Uterus (tissue), 4 donors: ENCODE measurements around the gene NET1. TPM values are rescaled to one million over a fixed set of nuclear protein-coding genes. Genes with fewer than 3 reads are reported as not detected.

ENCODE experiments used
- DNase-seq, 2 donors: peaks; one replicate each; pipeline ENCODE4 v3.0.0-alpha.2; 2019 to 2020
- H3K27ac ChIP-seq, 2 donors: fragments of 200-600 bp; sonication (generic); 1 replicate in 1 of 2; 2 replicates in 1 of 2; pipeline ENCODE4 v1.5.1; 2016 to 2018
- H3K27me3 ChIP-seq, 2 donors: fragments of 200-600 bp; sonication (generic); one replicate each; pipeline ENCODE4 v1.5.1; 2018 to 2019; ENCODE audit warnings: control low read depth in 1 of 2
- H3K36me3 ChIP-seq, 2 donors: fragments of 200-600 bp; sonication (generic); one replicate each; pipeline ENCODE4 v1.5.1; 2019; ENCODE audit warnings: control low read depth in 1 of 2
- H3K4me1 ChIP-seq, 2 donors: fragments of 200-600 bp; sonication (generic); one replicate each; pipeline ENCODE4 v1.5.1; 2018 to 2019; ENCODE audit warnings: control low read depth in 1 of 2
- H3K4me3 ChIP-seq, 2 donors: fragments of 200-600 bp; sonication (generic); 1 replicate in 1 of 2; 2 replicates in 1 of 2; pipeline ENCODE4 v1.5.1; 2018 to 2019; ENCODE audit warnings: mild to moderate bottlenecking in 1 of 2
- H3K9me3 ChIP-seq, 2 donors: fragments of 200-600 bp; sonication (generic); one replicate each; pipeline ENCODE4 v1.5.1; 2019; ENCODE audit warnings: control low read depth in 1 of 2
- CTCF ChIP-seq, 4 experiments: fragments of 200-600 bp in 2 of 4; fragments of 450-650 bp in 2 of 4; sonication (generic) in 2 of 4; IDR thresholded peaks; one replicate each; pipeline ENCODE4 v1.5.1; 2016 to 2019; ENCODE audit warnings: antibody characterized with exemption in 4 of 4, mild to moderate bottlenecking in 2 of 4, moderate library complexity in 1 of 4
- POLR2A ChIP-seq, 2 donors: fragments of 450-650 bp; IDR thresholded peaks; one replicate each; pipeline ENCODE4 v1.6.1; 2016; ENCODE audit warnings: antibody characterized with exemption in 2 of 2, mild to moderate bottlenecking in 1 of 2, moderate library complexity in 1 of 2
- intact Hi-C: fragments of 100-400 bp; cut with DNase I; formaldehyde crosslinking; loops from one replicate; pipeline ENCODE4 v1.15.1; 2023; ENCODE audit warnings: low total_unique reads
- total RNA-seq, 4 donors: library from RNA; depleted of rRNA in 3 of 4; stranded (reverse); fragments of >200 nt in 3 of 4; gene quantifications; one replicate each; pipeline versions ENCODE4 v1.1.0 to v1.2.4, GENCODE V29; 2014 to 2023
- donor health status: DM: yes; HTN: yes; CAD: no.

The NET1 gene
- 100 to 1,000 TPM in 2 of 4 donors, 10 to 100 TPM in 2; 21.0 to 126 (median 87.0) TPM for total RNA-seq

- no peak for TF ChIP-seq CTCF (IDR thresholded peaks at IDR 0.05)
- peak in 1 of 2 donors; percentile 35 for TF ChIP-seq POLR2A (IDR thresholded peaks at IDR 0.05)
- H3K27ac ChIP-seq: peak within 1 kb of the TSS; percentile 2 to 6
- peak; percentile 81 to 87 for DNase-seq
- H3K27me3 ChIP-seq: no peaks in the 10 kb centered on the region
- intact Hi-C loops: no loop called here
- no peaks in the 10 kb centered on the region for H3K36me3 ChIP-seq
- no peaks in the 10 kb centered on the region for H3K4me1 ChIP-seq
- peak within 1 kb of the TSS; percentile 64 to 79 for H3K4me3 ChIP-seq
- no peaks in the 10 kb centered on the region for H3K9me3 ChIP-seq
These were observed at the start of gene NET1 for GRCh38 chr10:5412277-5412941. TSS of gene NET1 (plus strand) at chr10:5412557. CDS start at chr10:5412693, 136 bp downstream.

GRCh38 chr10:5362873-5363272, 49.5 kb upstream of the NET1 start:
- Histone ChIP-seq H3K4me1 (no peaks in the 10 kb centered on the region), H3K36me3 (no peaks in the 10 kb centered on the region), H3K4me3 (no peak overlapping the region), H3K9me3 (no peaks in the 10 kb centered on the region), H3K27me3 (no peaks in the 10 kb centered on the region), H3K27ac (no peak overlapping the region)
- TF ChIP-seq CTCF (IDR thresholded peaks at IDR 0.05) (no peak), POLR2A (IDR thresholded peaks at IDR 0.05) (no peak)
- intact Hi-C loops: no loop called here
- DNase-seq: no peak

GRCh38 chr10:5364374-5364773, 48.0 kb upstream of the NET1 start:
- DNase-seq: no peak
- H3K27ac ChIP-seq: no peak overlapping the region
- no peaks in the 10 kb centered on the region for H3K36me3 ChIP-seq
- TF ChIP-seq POLR2A (IDR thresholded peaks at IDR 0.05): no peak
- TF ChIP-seq CTCF (IDR thresholded peaks at IDR 0.05): no peak
- no peaks in the 10 kb centered on the region for H3K9me3 ChIP-seq
- intact Hi-C loops: no loop called here
- H3K4me1 ChIP-seq: no peaks in the 10 kb centered on the region
- H3K4me3 ChIP-seq: no peak overlapping the region
- H3K27me3 ChIP-seq: no peaks in the 10 kb centered on the region

- TF ChIP-seq POLR2A (IDR thresholded peaks at IDR 0.05) (no peak), CTCF (IDR thresholded peaks at IDR 0.05) (no peak)
- intact Hi-C loops: no loop called here
- no peak for DNase-seq
- H3K27ac ChIP-seq: no peak within 1 kb of the TSS
- no peaks in the 10 kb centered on the region for H3K27me3 ChIP-seq
- H3K36me3 ChIP-seq: no peaks in the 10 kb centered on the region
- no peaks in the 10 kb centered on the region for H3K4me1 ChIP-seq
- H3K4me3 ChIP-seq: no peak within 1 kb of the TSS
- no peaks in the 10 kb centered on the region for H3K9me3 ChIP-seq
These were observed 47.4 kb upstream of the NET1 start, which contains the start of gene UCN3 for GRCh38 chr10:5364890-5365338. TSS of gene UCN3 (plus strand) at chr10:5364966. CDS start at chr10:5373721, 8,755 bp downstream.

GRCh38 chr10:5365928-5366327, 46.4 kb upstream of the NET1 start:
- no peak for DNase-seq
- Histone ChIP-seq H3K27me3 (no peaks in the 10 kb centered on the region), H3K27ac (no peak overlapping the region), H3K9me3 (no peaks in the 10 kb centered on the region), H3K36me3 (no peaks in the 10 kb centered on the region), H3K4me1 (no peaks in the 10 kb centered on the region), H3K4me3 (no peak overlapping the region)
- no peak for TF ChIP-seq POLR2A (IDR thresholded peaks at IDR 0.05)
- TF ChIP-seq CTCF (IDR thresholded peaks at IDR 0.05): no peak
- intact Hi-C loops: no loop called here
